WERI-Rb-1 (cell line): ENCODE data around the gene CRYL1.

Experiments
- DNase-seq: peaks from one replicate; pipeline ENCODE4 v3.0.0-alpha.2; 2020
- H3K27ac ChIP-seq: fragments of 250-450 bp; sonication (Bioruptor Pico); 2 replicates; pipeline ENCODE4 v1.5.1; 2020; ENCODE audit warnings: mild to moderate bottlenecking, moderate library complexity
- H3K27me3 ChIP-seq: fragments of 250-450 bp; sonication (Bioruptor Pico); 2 replicates; pipeline ENCODE4 v1.5.1; 2021; ENCODE audit warnings: mild to moderate bottlenecking, low read depth, moderate library complexity; ENCODE audit not compliant: insufficient read depth, severe bottlenecking
- H3K36me3 ChIP-seq: fragments of 250-450 bp; sonication (Bioruptor Pico); 2 replicates; pipeline ENCODE4 v1.5.1; 2020; ENCODE audit warnings: mild to moderate bottlenecking, moderate library complexity
- H3K4me3 ChIP-seq: 2 replicates; pipeline ENCODE4 v1.5.1; 2011; ENCODE audit warnings: low read depth, mild to moderate bottlenecking, control low read depth, low read length
- H3K9me3 ChIP-seq: fragments of 250-450 bp; sonication (Bioruptor Pico); 2 replicates; pipeline ENCODE4 v1.5.1; 2021; ENCODE audit warnings: mild to moderate bottlenecking, moderate library complexity; ENCODE audit not compliant: severe bottlenecking
- CTCF ChIP-seq: IDR thresholded peaks from 2 replicates; pipeline ENCODE4 v1.5.1; 2011; ENCODE audit warnings: low read depth, mild to moderate bottlenecking, control low read depth, inconsistent platforms, low read length

CRYL1 gene

GRCh38 chr13:20410726-20411125, 114.9 kb downstream of the CRYL1 start:
- H3K27ac ChIP-seq, result no peak overlapping the region
- no peak for TF ChIP-seq CTCF
- DNase-seq, result no peak
- no peaks in the 10 kb centered on the region for H3K9me3 ChIP-seq
- no peaks in the 10 kb centered on the region for H3K36me3 ChIP-seq
- no peak overlapping the region for H3K4me3 ChIP-seq
- H3K27me3 ChIP-seq, result peaks cover 57% of the 10 kb centered on the region

- Histone ChIP-seq H3K4me3 (no peak overlapping the region), H3K27ac (no peak overlapping the region), H3K36me3 (no peaks in the 10 kb centered on the region), H3K27me3 (peaks cover 57% of the 10 kb centered on the region), H3K9me3 (no peaks in the 10 kb centered on the region)
- no peak for TF ChIP-seq CTCF
- no peak for DNase-seq
Observed at GRCh38 chr13:20408181-20408580, 117.5 kb downstream of the CRYL1 start.

- H3K27me3 ChIP-seq, result peaks cover 62% of the 10 kb centered on the region
- no peak overlapping the region for H3K4me3 ChIP-seq
- DNase-seq, result no peak
- no peak overlapping the region for H3K27ac ChIP-seq
- no peaks in the 10 kb centered on the region for H3K36me3 ChIP-seq
- no peaks in the 10 kb centered on the region for H3K9me3 ChIP-seq
- TF ChIP-seq CTCF, result no peak
Observed at GRCh38 chr13:20407759-20408158, 117.9 kb downstream of the CRYL1 start.

- Histone ChIP-seq H3K9me3 (no peaks in the 10 kb centered on the region), H3K27me3 (peaks cover 74% of the 10 kb centered on the region), H3K4me3 (no peak overlapping the region), H3K27ac (no peak overlapping the region), H3K36me3 (no peaks in the 10 kb centered on the region)
- TF ChIP-seq CTCF, result no peak
- DNase-seq, result no peak
Observed at GRCh38 chr13:20405691-20406090, 120.0 kb downstream of the CRYL1 start.

GRCh38 chr13:20404488-20405222, 121.0 kb downstream of the CRYL1 start:
- no peaks in the 10 kb centered on the region for H3K9me3 ChIP-seq
- H3K27me3 ChIP-seq, result peaks cover 84% of the 10 kb centered on the region
- no peak for TF ChIP-seq CTCF
- H3K27ac ChIP-seq, result no peak overlapping the region
- no peaks in the 10 kb centered on the region for H3K36me3 ChIP-seq
- DNase-seq, result no peak
- no peak overlapping the region for H3K4me3 ChIP-seq

GRCh38 chr13:20403826-20404225, 121.8 kb downstream of the CRYL1 start:
- peaks cover 92% of the 10 kb centered on the region for H3K27me3 ChIP-seq
- DNase-seq, result no peak
- no peaks in the 10 kb centered on the region for H3K36me3 ChIP-seq
- TF ChIP-seq CTCF, result no peak
- no peak overlapping the region for H3K27ac ChIP-seq
- H3K9me3 ChIP-seq, result no peaks in the 10 kb centered on the region
- no peak overlapping the region for H3K4me3 ChIP-seq
